Stimulated activated CD4-positive, alpha-beta T cell treated with anti-CD3 and anti-CD28 coated beads, Interleukin-1b, Interleukin-23, amount 100 ng/mL, for 48 hours (primary cell): ENCODE data around the gene MSANTD1.

ENCODE experiments used
- DNase-seq: peaks from one replicate; pipeline ENCODE4 v3.0.0-alpha.2; 2020

Gene MSANTD1

DNA sequence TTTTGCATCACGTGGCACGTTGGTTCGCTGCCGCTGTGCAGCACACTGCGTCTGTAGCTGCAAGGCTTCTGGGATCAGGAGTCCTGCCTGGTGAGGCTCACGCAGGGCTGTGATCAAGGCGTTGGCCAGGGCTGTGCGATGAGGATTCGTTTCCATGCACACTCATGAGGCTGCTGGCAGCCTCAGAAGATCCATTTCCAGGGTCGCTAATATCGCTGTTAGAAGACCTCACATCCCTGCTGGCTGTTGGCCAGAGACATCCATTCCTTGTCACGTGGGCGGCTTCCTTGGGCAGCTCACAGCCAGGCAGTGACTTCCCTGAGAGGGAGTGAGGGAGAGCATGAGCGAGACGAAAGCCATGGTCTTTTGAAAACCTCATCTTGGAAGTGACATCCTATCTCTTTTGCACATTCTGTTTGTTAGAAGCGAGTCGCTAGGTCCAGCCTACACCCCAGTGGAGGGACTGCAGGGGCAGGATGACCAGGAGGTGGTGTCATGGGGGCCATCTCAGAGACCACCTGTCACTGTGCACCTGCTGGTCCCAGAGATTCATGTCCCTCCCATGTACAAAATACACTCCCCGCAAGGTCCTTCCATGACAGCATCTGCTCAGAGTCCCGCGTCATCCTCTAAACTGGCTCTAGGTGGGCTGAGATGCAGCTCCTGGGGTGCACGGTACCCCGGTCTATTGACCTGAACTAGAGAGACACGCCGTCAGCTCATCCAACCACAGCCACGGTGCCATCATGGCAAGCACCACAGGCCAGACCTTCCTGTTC, 56.1 kb downstream of the MSANTD1 start:
- DNase-seq = no peak

DNA sequence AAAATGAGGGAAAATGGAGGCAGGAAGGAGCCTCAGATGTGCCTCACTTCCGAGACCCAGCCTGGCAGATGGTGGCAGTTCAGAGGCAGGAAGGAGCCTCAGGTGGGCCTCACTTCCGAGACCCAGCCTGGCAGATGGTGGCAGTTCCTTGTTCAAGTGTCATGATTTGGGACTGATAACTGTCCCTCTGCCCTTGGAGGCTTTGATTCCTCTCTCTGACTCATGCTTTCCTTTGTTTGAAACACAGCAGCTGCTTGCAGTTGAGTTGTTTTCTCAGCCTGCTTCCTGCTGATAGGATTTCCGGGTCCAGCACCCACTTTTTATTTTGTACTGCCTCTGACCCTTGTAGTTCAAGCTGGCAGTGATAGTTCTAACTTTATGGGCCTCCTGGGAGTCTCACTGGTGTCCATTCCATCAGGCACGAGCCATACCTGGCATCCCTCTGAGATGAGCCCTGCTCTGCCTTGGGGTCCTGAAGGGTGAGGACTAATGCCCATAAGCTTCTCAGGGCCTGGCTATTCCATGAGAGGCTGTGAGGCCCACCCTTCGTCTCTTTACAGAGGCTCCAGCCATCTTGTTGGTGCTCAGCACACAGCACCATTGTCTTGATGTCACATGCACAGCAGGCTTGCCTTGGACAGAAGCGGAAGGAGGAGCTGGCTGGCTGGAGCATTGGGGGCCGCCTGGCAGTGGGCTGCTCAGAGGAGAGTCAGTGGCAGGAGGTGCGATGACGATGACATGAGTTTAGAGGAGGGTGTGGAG, 56.8 kb downstream of the MSANTD1 start:
- no peak for DNase-seq
